Lower lobe of right lung (tissue), 2 donors: Measurements from ENCODE around the gene SHISA7. TPM values are rescaled to one million over a fixed set of nuclear protein-coding genes. Genes with fewer than 3 reads are reported as not detected.

Experiments used
- ATAC-seq, 2 donors: fragments of 200-7000 bp; cut with Tn5 transposase; one replicate each; pipeline ENCODE4 v1.9.1; 2020 to 2022; ENCODE audit warnings: mild to moderate bottlenecking in 2 of 2, moderate library complexity in 2 of 2
- DNase-seq: peaks from one replicate; pipeline ENCODE4 v3.0.0-alpha.2; 2020
- H3K27ac ChIP-seq: fragments of 200-600 bp; one replicate; pipeline ENCODE4 v1.8.0; 2022
- H3K27me3 ChIP-seq: fragments of 200-600 bp; one replicate; pipeline ENCODE4 v1.8.0; 2022; ENCODE audit warnings: low read depth
- H3K36me3 ChIP-seq: fragments of 200-600 bp; one replicate; pipeline ENCODE4 v1.8.0; 2022; ENCODE audit warnings: mild to moderate bottlenecking
- H3K4me1 ChIP-seq: fragments of 200-600 bp; one replicate; pipeline ENCODE4 v1.8.0; 2022
- H3K4me3 ChIP-seq: fragments of 200-600 bp; one replicate; pipeline ENCODE4 v1.8.0; 2022; ENCODE audit warnings: mild to moderate bottlenecking
- H3K9me3 ChIP-seq: fragments of 200-600 bp; one replicate; pipeline ENCODE4 v1.8.0; 2022
- CTCF ChIP-seq: fragments of 200-600 bp; IDR thresholded peaks from one replicate; pipeline ENCODE4 v1.8.0; 2022; ENCODE audit warnings: antibody characterized with exemption, mild to moderate bottlenecking
- intact Hi-C: fragments of 100-400 bp; cut with DNase I; formaldehyde crosslinking; loops from one replicate; pipeline ENCODE4 v1.11.0; 2022
- total RNA-seq: library from RNA; stranded (reverse); fragmentation: NEBNext Ultra II Directional; extraction: Animal tissue kit (Norgen Biotek cat#: 25700); gene quantifications from one replicate; pipeline ENCODE4 v1.2.1, GENCODE V29; 2021
- donor health status: DM: no; HTN: yes; CAD: no; lungs with severe emphysema.

Gene SHISA7
- total RNA-seq, 1 donor from 2014 or later = not detected

- DNase-seq (no peak), ATAC-seq (no peak)
- Histone ChIP-seq H3K36me3 (no peaks in the 10 kb centered on the region), H3K9me3 (no peaks in the 10 kb centered on the region), H3K4me3 (peak overlapping the region; percentile 76), H3K27ac (no peak overlapping the region), H3K4me1 (peaks cover 21% of the 10 kb centered on the region), H3K27me3 (no peaks in the 10 kb centered on the region)
- intact Hi-C loops = no loop called here
- TF ChIP-seq CTCF = no peak
Measured at GRCh38 chr19:55459950-55460657, 17.0 kb upstream of the SHISA7 start.

- Histone ChIP-seq H3K4me3 (no peak overlapping the region), H3K9me3 (no peaks in the 10 kb centered on the region), H3K36me3 (no peaks in the 10 kb centered on the region), H3K4me1 (peaks cover 21% of the 10 kb centered on the region), H3K27ac (no peak overlapping the region), H3K27me3 (no peaks in the 10 kb centered on the region)
- no peak for TF ChIP-seq CTCF
- intact Hi-C loops = no loop called here
- no peak for ATAC-seq
- no peak for DNase-seq
Measured at GRCh38 chr19:55459551-55459949, 16.4 kb upstream of the SHISA7 start.

GRCh38 chr19:55457683-55458457 lies 14.8 kb upstream of the SHISA7 start:
- DNase-seq (no peak), ATAC-seq (no peak)
- Histone ChIP-seq H3K36me3 (no peaks in the 10 kb centered on the region), H3K27ac (no peak overlapping the region), H3K4me3 (no peak overlapping the region), H3K4me1 (peaks cover 21% of the 10 kb centered on the region), H3K27me3 (peaks cover 1% of the 10 kb centered on the region), H3K9me3 (no peaks in the 10 kb centered on the region)
- no peak for TF ChIP-seq CTCF
- intact Hi-C loops = no loop called here

GRCh38 chr19:55456347-55456746 lies 13.2 kb upstream of the SHISA7 start:
- intact Hi-C loops = no loop called here
- H3K27ac ChIP-seq = no peak overlapping the region
- H3K36me3 ChIP-seq = no peaks in the 10 kb centered on the region
- H3K4me1 ChIP-seq = peaks cover 20% of the 10 kb centered on the region
- ATAC-seq = no peak
- TF ChIP-seq CTCF = no peak
- no peaks in the 10 kb centered on the region for H3K9me3 ChIP-seq
- DNase-seq = no peak
- H3K27me3 ChIP-seq = peaks cover 17% of the 10 kb centered on the region
- no peak overlapping the region for H3K4me3 ChIP-seq

- TF ChIP-seq CTCF = no peak
- ATAC-seq (no peak), DNase-seq (no peak)
- no peaks in the 10 kb centered on the region for H3K9me3 ChIP-seq
- intact Hi-C loops = no loop called here
- no peaks in the 10 kb centered on the region for H3K36me3 ChIP-seq
- H3K4me3 ChIP-seq = no peak overlapping the region
- peaks cover 17% of the 10 kb centered on the region for H3K4me1 ChIP-seq
- no peak overlapping the region for H3K27ac ChIP-seq
- H3K27me3 ChIP-seq = peaks cover 21% of the 10 kb centered on the region
Measured at GRCh38 chr19:55455576-55456235, 12.6 kb upstream of the SHISA7 start.
